ENCODE measurements around the gene CDK5RAP2. TPM values are rescaled to one million over a fixed set of nuclear protein-coding genes. Genes with fewer than 3 reads are reported as not detected.

CDK5RAP2 gene
- total RNA-seq, 1 donor from 2014 or later, result 80.0 TPM

DNA sequence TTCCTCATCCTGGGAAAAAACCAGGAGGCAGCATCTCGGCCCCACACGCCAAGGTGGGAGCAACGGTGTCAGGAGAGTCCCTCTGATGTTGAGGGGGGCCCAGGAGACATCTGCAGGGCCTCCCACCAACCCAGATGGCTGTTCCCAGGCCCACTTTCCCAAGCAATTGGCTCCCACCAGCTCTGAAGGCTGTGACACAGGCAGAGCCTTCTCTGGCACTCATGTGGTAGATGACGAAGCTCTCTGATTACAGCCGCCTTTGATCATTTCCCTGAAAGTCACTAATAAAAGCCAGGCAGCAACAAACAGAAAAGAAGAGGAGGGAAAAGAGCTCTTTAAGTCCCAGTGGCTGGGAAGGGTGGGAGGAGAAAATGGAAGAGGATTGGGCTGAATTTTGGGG, 226.5 kb downstream of the CDK5RAP2 start:
- H3K27me3 Mint-ChIP-seq, result peaks cover 4% of the 10 kb centered on the region
- no peak for DNase-seq
- TF ChIP-seq, protein P1, sequence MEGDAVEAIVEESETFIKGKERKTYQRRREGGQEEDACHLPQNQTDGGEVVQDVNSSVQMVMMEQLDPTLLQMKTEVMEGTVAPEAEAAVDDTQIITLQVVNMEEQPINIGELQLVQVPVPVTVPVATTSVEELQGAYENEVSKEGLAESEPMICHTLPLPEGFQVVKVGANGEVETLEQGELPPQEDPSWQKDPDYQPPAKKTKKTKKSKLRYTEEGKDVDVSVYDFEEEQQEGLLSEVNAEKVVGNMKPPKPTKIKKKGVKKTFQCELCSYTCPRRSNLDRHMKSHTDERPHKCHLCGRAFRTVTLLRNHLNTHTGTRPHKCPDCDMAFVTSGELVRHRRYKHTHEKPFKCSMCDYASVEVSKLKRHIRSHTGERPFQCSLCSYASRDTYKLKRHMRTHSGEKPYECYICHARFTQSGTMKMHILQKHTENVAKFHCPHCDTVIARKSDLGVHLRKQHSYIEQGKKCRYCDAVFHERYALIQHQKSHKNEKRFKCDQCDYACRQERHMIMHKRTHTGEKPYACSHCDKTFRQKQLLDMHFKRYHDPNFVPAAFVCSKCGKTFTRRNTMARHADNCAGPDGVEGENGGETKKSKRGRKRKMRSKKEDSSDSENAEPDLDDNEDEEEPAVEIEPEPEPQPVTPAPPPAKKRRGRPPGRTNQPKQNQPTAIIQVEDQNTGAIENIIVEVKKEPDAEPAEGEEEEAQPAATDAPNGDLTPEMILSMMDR (IDR thresholded peaks at IDR 0.05), result no peak
- no peaks in the 10 kb centered on the region for H3K36me3 Mint-ChIP-seq (ENCODE audit: low read depth)
- ChIA-PET CTCF (no interaction called here), POLR2A (no interaction called here)
- no peaks in the 10 kb centered on the region for H3K4me1 Mint-ChIP-seq
- H3K27ac Mint-ChIP-seq, result no peak overlapping the region
- ATAC-seq (ENCODE audit: low read depth), result no peak
- H3K4me3 Mint-ChIP-seq, result no peak overlapping the region
- intact Hi-C loops (cut with micrococcal nuclease), result no loop called here
- no peaks in the 10 kb centered on the region for H3K9me3 Mint-ChIP-seq

DNA sequence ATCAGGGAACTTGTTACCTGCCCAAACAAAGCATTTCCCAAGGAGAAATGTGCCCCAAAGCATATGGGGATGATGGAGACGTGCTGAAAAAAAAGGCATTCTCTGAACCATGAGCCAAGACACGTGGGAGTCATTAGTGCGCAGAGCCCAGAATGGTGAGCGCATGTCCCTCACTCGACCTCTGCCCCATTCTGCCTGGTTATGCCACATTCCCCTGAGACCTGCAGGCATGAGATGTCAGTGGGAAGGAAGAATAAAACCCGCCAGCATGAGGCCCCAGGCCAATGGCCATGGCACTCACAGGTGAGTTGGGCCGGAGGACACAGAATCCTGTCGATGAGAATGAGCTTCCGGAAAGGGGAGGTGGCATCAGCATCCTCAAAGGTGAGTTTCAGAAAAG, 228.9 kb downstream of the CDK5RAP2 start:
- ATAC-seq (ENCODE audit: low read depth), result no peak
- POLR2A ChIA-PET, result no interaction called here
- Mint-ChIP-seq H3K9me3 (no peaks in the 10 kb centered on the region), H3K36me3 (ENCODE audit: low read depth) (no peaks in the 10 kb centered on the region), H3K27ac (no peak overlapping the region), H3K4me3 (no peak overlapping the region), H3K4me1 (no peaks in the 10 kb centered on the region), H3K27me3 (peaks cover 4% of the 10 kb centered on the region)
- TF ChIP-seq, protein P1 (IDR thresholded peaks at IDR 0.05), result no peak
- DNase-seq, result no peak
- CTCF ChIA-PET, result no interaction called here
- intact Hi-C loops (cut with micrococcal nuclease), result no loop called here

DNA sequence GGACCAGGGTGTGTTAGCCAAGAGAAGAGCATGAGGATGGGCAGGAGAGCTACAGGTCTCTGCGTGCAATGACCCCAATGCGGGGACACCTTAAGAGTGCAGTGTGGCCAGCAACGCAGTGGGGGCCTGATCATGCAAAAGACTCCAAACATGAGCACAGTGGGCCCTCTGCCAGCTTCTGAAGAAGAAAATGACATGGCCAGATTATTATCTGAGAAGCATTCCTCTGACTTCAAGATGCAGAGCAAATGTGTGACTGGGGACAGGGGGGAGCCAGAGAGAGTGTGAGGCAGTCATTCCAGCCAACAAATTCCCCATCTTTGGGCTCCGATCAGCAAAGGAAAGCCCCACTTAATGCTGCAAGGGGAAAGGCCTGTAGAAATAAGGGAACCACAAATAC, 229.4 kb downstream of the CDK5RAP2 start:
- no peak overlapping the region for H3K4me3 Mint-ChIP-seq
- no peak for ATAC-seq (ENCODE audit: low read depth)
- ChIA-PET POLR2A (no interaction called here), CTCF (no interaction called here)
- peaks cover 4% of the 10 kb centered on the region for H3K27me3 Mint-ChIP-seq
- no peaks in the 10 kb centered on the region for H3K4me1 Mint-ChIP-seq
- H3K9me3 Mint-ChIP-seq, result no peaks in the 10 kb centered on the region
- no peak overlapping the region for H3K27ac Mint-ChIP-seq
- DNase-seq, result no peak
- no peaks in the 10 kb centered on the region for H3K36me3 Mint-ChIP-seq (ENCODE audit: low read depth)
- intact Hi-C loops (cut with micrococcal nuclease), result no loop called here
- TF ChIP-seq, protein P1 (IDR thresholded peaks at IDR 0.05), result no peak

DNA sequence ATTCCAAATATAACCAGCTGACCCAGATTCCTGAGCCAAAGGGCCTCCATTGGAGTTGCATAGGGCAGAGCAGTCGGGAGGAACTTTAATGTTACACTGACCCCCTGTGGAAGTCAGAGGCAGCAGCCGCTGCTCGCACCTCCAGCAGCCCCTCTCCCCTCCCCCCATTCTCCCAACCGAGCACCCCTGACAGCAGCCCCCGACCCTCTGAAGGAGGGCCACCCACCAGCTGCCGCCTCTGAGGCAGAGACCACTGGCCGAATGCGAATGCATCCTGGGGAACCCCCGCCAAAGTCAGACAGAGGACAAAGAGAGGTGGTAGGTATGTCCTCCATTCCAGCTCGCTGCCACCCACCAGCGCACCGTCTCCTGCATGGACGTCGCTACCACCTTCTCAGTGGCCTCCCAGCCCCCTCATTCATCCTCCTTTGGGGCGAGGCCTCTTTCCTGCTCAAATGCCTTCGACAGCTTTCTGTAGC, 231.0 kb downstream of the CDK5RAP2 start:
- Mint-ChIP-seq H3K27me3 (peaks cover 7% of the 10 kb centered on the region), H3K4me3 (no peak overlapping the region), H3K27ac (no peak overlapping the region), H3K4me1 (no peaks in the 10 kb centered on the region), H3K36me3 (ENCODE audit: low read depth) (no peaks in the 10 kb centered on the region), H3K9me3 (no peaks in the 10 kb centered on the region)
- TF ChIP-seq, protein P1 (IDR thresholded peaks at IDR 0.05), result no peak
- DNase-seq (no peak), ATAC-seq (ENCODE audit: low read depth) (no peak)
- POLR2A ChIA-PET, result no interaction called here
- intact Hi-C loops (cut with micrococcal nuclease), result no loop called here
- CTCF ChIA-PET, result no interaction called here

DNA sequence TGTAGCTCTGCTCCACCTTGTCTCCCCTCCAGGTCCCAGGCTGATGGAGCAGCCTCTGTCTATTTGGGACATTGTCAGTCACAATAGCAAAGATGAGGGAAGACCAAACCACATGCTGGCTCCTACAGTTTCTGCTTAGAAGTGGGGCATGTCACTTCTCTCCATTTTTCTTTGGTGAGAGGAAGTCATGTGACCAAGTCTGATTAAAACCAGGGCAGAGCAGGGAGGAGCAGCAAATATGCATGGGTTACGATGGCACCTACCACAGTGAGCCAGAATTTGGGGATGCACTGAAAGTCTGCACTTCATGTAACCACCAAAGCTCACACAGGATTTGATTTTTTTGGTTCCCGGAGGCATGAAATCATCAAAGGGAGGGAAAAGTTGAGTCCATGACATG, 234.6 kb downstream of the CDK5RAP2 start:
- ATAC-seq (ENCODE audit: low read depth) (no peak), DNase-seq (no peak)
- H3K4me1 Mint-ChIP-seq, result no peaks in the 10 kb centered on the region
- ChIA-PET CTCF (no interaction called here), POLR2A (no interaction called here)
- H3K4me3 Mint-ChIP-seq, result no peak overlapping the region
- intact Hi-C loops (cut with micrococcal nuclease), result no loop called here
- H3K36me3 Mint-ChIP-seq (ENCODE audit: low read depth), result no peaks in the 10 kb centered on the region
- H3K9me3 Mint-ChIP-seq, result no peaks in the 10 kb centered on the region
- no peak overlapping the region for H3K27ac Mint-ChIP-seq
- H3K27me3 Mint-ChIP-seq, result peaks cover 12% of the 10 kb centered on the region
- TF ChIP-seq, protein P1 (IDR thresholded peaks at IDR 0.05), result no peak
